Mesothelial cell of epicardium (in vitro differentiated cells): ENCODE data around the gene GAPDHS. TPM values are rescaled to one million over a fixed set of nuclear protein-coding genes. Genes with fewer than 3 reads are reported as not detected.

Experiments used
- DNase-seq, 2 experiments: peaks; one replicate each; pipeline ENCODE4 v3.0.0; 2021; ENCODE audit warnings: low spot score in 2 of 2; ENCODE audit not compliant: unreplicated experiment in 2 of 2
- H3K27ac Mint-ChIP-seq: 2 replicates; pipeline ENCODE4 v1.8.0; 2021; ENCODE audit warnings: mixed read lengths
- H3K27me3 Mint-ChIP-seq: 2 replicates; pipeline ENCODE4 v1.8.0; 2021; ENCODE audit warnings: low read depth, mixed read lengths
- H3K36me3 Mint-ChIP-seq: 2 replicates; pipeline ENCODE4 v1.8.0; 2021; ENCODE audit warnings: mixed read lengths
- H3K4me1 Mint-ChIP-seq: 2 replicates; pipeline ENCODE4 v1.8.0; 2021; ENCODE audit warnings: mixed read lengths
- H3K4me3 Mint-ChIP-seq: 2 replicates; pipeline ENCODE4 v1.8.0; 2021; ENCODE audit warnings: mild to moderate bottlenecking, moderate library complexity, mixed read lengths
- H3K9me3 Mint-ChIP-seq: 2 replicates; pipeline ENCODE4 v1.8.0; 2021; ENCODE audit warnings: mixed read lengths
- CTCF ChIP-seq: fragments of 200-600 bp; sonication (generic); IDR thresholded peaks from one replicate; pipeline ENCODE4 v1.5.0; 2021; ENCODE audit warnings: antibody characterized with exemption; ENCODE audit not compliant: unreplicated experiment
- total RNA-seq: library from RNA; stranded (reverse); gene quantifications from 3 replicates; pipeline ENCODE4 v1.2.1, GENCODE V29; 2021

The GAPDHS gene
- total RNA-seq, 1 donor from 2014 or later = not detected

- no peak for DNase-seq
- Mint-ChIP-seq H3K4me3 (peak overlapping the region; percentile 24), H3K4me1 (peaks cover 15% of the 10 kb centered on the region), H3K27me3 (peaks cover 26% of the 10 kb centered on the region), H3K27ac (no peak overlapping the region), H3K9me3 (no peaks in the 10 kb centered on the region), H3K36me3 (no peaks in the 10 kb centered on the region)
- TF ChIP-seq CTCF = no peak
These were observed 21.9 kb upstream of the GAPDHS start for GRCh38 chr19:35511337-35511736.

GRCh38 chr19:35512831-35513627 lies 20.2 kb upstream of the GAPDHS start:
- Mint-ChIP-seq H3K9me3 (no peaks in the 10 kb centered on the region), H3K27ac (no peak overlapping the region), H3K4me1 (peaks cover 14% of the 10 kb centered on the region), H3K4me3 (no peak overlapping the region), H3K27me3 (peaks cover 26% of the 10 kb centered on the region), H3K36me3 (no peaks in the 10 kb centered on the region)
- no peak for TF ChIP-seq CTCF
- DNase-seq = no peak

- Mint-ChIP-seq H3K9me3 (no peaks in the 10 kb centered on the region), H3K27me3 (peaks cover 26% of the 10 kb centered on the region), H3K4me3 (no peak within 1 kb of the TSS), H3K4me1 (peaks cover 7% of the 10 kb centered on the region), H3K27ac (no peak within 1 kb of the TSS), H3K36me3 (no peaks in the 10 kb centered on the region)
- DNase-seq = no peak
- no peak for TF ChIP-seq CTCF
These were observed 19.5 kb upstream of the GAPDHS start, which contains the start of gene DMKN for GRCh38 chr19:35513628-35514281. TSS of gene DMKN (minus strand) at chr19:35513649. CDS start at chr19:35513475, 174 bp downstream.

GRCh38 chr19:35514282-35514809 lies 18.9 kb upstream of the GAPDHS start:
- H3K36me3 Mint-ChIP-seq = no peaks in the 10 kb centered on the region
- H3K27ac Mint-ChIP-seq = no peak overlapping the region
- H3K9me3 Mint-ChIP-seq = no peaks in the 10 kb centered on the region
- no peak overlapping the region for H3K4me3 Mint-ChIP-seq
- H3K4me1 Mint-ChIP-seq = peaks cover 4% of the 10 kb centered on the region
- H3K27me3 Mint-ChIP-seq = peaks cover 27% of the 10 kb centered on the region
- no peak for DNase-seq
- no peak for TF ChIP-seq CTCF

GRCh38 chr19:35516310-35516709 lies 16.9 kb upstream of the GAPDHS start:
- Mint-ChIP-seq H3K36me3 (no peaks in the 10 kb centered on the region), H3K9me3 (no peaks in the 10 kb centered on the region), H3K4me1 (no peaks in the 10 kb centered on the region)

More at GRCh38 chr19:35516310-35516709, 16.9 kb upstream of the GAPDHS start:
- peaks cover 28% of the 10 kb centered on the region for H3K27me3 Mint-ChIP-seq
- no peak for TF ChIP-seq CTCF
- no peak overlapping the region for H3K4me3 Mint-ChIP-seq
- no peak for DNase-seq
- no peak overlapping the region for H3K27ac Mint-ChIP-seq
